Ectodermal cell (in vitro differentiated cells): ENCODE data around the gene MTA1.

Experiments used
- H3K27ac ChIP-seq: 2 replicates; pipeline ENCODE4 v1.7.0; 2013; ENCODE audit warnings: mild to moderate bottlenecking, low read depth, low read length; ENCODE audit not compliant: insufficient read depth, poor library complexity, severe bottlenecking
- H3K27me3 ChIP-seq: 2 replicates; pipeline ENCODE4 v1.7.0; 2013; ENCODE audit warnings: mild to moderate bottlenecking, low read length; ENCODE audit not compliant: insufficient read depth, control insufficient read depth, poor library complexity, severe bottlenecking
- H3K36me3 ChIP-seq: one replicate; pipeline ENCODE4 v1.7.0; 2013; ENCODE audit warnings: low read length; ENCODE audit not compliant: control insufficient read depth, insufficient read depth
- H3K4me1 ChIP-seq: one replicate; pipeline ENCODE4 v1.7.0; 2013; ENCODE audit warnings: low read length; ENCODE audit not compliant: control insufficient read depth, insufficient read depth
- H3K4me3 ChIP-seq: 2 replicates; pipeline ENCODE4 v1.7.0; 2013; ENCODE audit warnings: low read depth, low read length, control low read depth; ENCODE audit not compliant: insufficient read depth
- H3K9me3 ChIP-seq: 2 replicates; pipeline ENCODE4 v1.7.0; 2013; ENCODE audit warnings: mild to moderate bottlenecking, low read length, moderate library complexity; ENCODE audit not compliant: control insufficient read depth
- WGBS, 2 experiments: methylation state at CpG; one replicate each; pipeline ENCODE4 v1.1.7; 2013; ENCODE audit warnings: missing lambda C conversion rate in 2 of 2; 5-methylcytosine and 5-hydroxymethylcytosine counted together

MTA1 gene

DNA sequence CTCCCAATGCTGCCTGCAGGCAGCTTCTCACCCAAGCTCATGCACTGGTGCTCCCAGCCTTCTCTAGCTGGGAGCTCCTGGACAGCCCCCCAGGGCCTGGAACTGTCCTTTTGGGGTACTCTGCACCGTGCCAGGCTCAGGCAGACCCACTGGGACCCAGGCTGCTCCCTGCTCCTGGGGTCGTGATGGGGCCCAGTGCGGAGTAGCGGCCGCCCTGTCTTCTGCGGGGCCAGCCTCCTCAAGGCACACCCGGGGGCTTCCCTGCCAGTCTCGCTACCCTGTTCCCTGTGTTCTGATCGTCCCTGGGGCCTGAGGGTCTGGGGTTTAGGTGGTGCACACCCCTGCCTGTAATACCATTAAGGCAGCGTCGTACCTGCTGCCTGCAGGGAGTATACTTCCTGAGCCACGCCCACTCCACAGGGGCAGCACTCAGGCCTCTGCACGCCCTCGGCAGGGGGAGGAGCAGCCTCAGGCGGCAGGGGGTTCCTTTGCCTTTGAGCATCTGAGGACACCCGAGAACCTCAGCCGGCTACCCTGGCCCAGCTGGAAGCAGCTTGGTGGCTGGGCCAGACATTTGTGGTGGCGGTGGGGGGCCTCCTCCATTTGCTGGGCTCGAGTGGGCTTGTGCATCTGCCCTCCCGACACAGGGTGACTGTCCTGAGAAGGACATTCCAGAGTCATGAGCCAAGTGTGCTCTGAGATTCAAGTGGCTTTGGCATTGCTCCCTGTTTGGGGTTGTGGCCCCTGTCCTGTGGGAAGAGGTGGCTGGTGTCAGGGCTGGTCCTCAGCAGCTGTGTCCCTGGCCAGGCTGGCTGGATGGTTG is 45.8 kb downstream of the MTA1 start:
- H3K9me3 ChIP-seq, result no peaks in the 10 kb centered on the region
- H3K27ac ChIP-seq, result no peak overlapping the region
- H3K27me3 ChIP-seq, result no peaks in the 10 kb centered on the region
- 81 to 83% methylated on average over 20 of the region's 20 CpGs for WGBS, 2 experiments
- peaks cover 4% of the 10 kb centered on the region for H3K4me1 ChIP-seq
- peaks cover 20% of the 10 kb centered on the region for H3K36me3 ChIP-seq
- H3K4me3 ChIP-seq, result no peak overlapping the region

DNA sequence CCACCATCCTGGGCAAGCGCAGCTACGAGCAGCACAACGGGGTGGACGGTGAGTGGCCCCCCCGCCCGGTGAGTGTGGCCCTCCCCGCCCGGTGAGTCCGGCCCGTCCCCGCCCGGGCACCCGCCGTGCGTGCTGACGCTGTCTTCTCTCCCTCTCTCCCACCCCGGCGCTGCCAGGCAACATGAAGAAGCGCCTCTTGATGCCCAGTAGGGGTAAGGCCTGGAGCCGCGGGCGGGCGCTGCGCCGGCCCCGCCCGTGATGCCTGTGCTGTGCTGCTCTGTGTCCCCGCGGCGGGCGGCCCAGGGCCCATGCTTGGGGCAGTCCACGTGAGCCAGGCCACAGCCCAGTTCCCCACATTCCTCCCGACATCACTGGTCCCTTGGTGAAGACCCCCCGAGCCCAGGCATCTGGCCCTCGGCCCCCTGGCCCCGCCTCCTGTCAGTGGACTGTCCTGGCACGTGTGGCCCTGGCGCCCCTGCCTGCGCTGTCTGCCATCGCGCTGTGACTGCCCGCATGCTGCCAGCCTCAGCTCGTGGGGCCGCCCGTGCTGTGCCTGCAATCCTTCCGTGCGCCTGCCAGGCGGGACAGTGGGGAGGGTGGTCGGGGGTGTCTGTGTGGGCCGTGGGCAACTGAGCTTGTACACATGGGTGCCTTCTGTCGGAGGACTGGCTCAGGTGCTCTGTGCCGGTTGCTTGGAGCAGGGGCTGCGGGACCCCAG is 47.1 kb downstream of the MTA1 start:
- H3K4me3 ChIP-seq, result no peak overlapping the region
- 95% methylated on average over 53 of the region's 53 CpGs for WGBS, 2 experiments
- H3K9me3 ChIP-seq, result no peaks in the 10 kb centered on the region
- no peak overlapping the region for H3K27ac ChIP-seq
- H3K27me3 ChIP-seq, result no peaks in the 10 kb centered on the region
- peaks cover 15% of the 10 kb centered on the region for H3K36me3 ChIP-seq
- peaks cover 12% of the 10 kb centered on the region for H3K4me1 ChIP-seq

DNA sequence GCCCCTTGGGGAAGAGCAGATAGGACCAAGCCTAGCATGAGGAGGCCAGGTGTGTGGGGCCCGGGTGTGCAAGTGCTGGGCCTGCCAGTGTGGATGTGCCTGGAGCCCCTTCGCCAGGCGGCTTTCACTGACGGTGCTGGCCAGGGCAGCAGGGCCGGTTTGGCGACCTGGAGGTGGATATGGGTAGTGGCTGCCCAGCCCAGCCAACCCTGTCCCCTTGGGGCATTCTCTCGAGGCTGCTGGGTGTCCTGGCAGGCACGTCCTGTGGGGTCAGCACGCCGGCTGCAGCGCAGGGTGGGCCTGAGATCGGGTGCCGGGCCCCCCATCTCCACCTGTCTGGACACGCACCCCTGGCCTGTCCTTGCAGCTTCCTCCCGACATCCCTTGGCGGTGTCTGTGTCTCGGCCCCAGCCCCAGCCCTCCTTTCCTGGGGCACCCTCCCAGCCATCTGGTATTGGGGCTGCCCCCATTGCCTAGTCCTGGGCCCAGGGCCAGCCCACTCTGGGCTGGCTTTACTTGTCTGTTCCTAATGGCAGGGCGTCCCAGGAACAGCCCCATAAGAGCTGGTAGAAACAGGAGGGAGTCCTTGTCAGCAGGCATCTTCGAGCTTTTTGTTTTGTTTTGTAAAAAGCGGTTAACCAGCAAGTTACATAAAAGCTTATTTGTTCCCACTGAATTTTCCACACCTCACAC is 47.8 kb downstream of the MTA1 start:
- Histone ChIP-seq H3K9me3 (no peaks in the 10 kb centered on the region), H3K27me3 (no peaks in the 10 kb centered on the region), H3K36me3 (peaks cover 15% of the 10 kb centered on the region), H3K4me3 (no peak overlapping the region), H3K4me1 (peaks cover 12% of the 10 kb centered on the region), H3K27ac (no peak overlapping the region)
- WGBS, 2 experiments, result 95 to 96% methylated on average over 20 of the region's 20 CpGs

GRCh38 chr14:105467942-105468471 is 48.4 kb downstream of the MTA1 start:
- H3K4me1 ChIP-seq, result peaks cover 16% of the 10 kb centered on the region
- H3K27ac ChIP-seq, result no peak overlapping the region
- 95 to 96% methylated on average over 22 of the region's 22 CpGs for WGBS, 2 experiments
- no peaks in the 10 kb centered on the region for H3K9me3 ChIP-seq
- no peaks in the 10 kb centered on the region for H3K27me3 ChIP-seq
- peaks cover 13% of the 10 kb centered on the region for H3K36me3 ChIP-seq
- no peak overlapping the region for H3K4me3 ChIP-seq

- H3K9me3 ChIP-seq, result no peaks in the 10 kb centered on the region
- H3K27me3 ChIP-seq, result no peaks in the 10 kb centered on the region
- no peak overlapping the region for H3K4me3 ChIP-seq
- WGBS, 2 experiments, result 91 to 92% methylated on average over 19 of the region's 19 CpGs
- peaks cover 6% of the 10 kb centered on the region for H3K36me3 ChIP-seq
- H3K4me1 ChIP-seq, result peaks cover 19% of the 10 kb centered on the region
- H3K27ac ChIP-seq, result no peak overlapping the region
Observed at GRCh38 chr14:105468621-105469241, 49.1 kb downstream of the MTA1 start.

DNA sequence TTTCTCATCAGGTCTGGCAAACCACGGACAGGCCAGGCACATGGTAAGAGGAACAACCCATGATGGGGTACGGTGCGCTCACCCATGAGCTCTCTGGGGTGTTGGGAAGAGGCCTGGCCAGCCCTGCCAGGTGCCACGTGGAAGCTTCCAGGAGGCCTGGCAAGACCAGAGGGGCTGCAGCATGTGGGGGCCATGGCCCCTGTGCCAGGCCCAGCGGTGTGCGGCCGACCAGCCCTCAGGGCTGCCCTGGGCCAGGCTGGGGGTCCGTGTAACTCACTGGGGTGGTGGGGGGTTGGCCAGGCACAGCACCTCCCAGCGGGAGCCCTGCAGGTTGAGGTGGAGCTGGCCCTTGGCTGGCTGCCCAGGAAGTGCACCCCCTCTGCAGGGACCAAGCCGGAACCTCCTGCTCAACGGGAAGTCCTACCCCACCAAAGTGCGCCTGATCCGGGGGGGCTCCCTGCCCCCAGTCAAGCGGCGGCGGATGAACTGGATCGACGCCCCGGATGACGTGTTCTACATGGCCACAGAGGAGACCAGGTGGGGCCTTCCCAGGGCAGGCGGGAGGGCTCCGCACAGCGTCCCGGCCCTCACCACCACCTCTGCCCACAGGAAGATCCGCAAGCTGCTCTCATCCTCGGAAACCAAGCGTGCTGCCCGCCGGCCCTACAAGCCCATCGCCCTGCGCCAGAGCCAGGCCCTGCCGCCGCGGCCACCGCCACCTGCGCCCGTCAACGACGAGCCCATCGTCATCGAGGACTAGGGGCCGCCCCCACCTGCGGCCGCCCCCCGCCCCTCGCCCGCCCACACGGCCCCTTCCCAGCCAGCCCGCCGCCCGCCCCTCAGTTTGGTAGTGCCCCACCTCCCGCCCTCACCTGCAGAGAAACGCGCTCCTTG is 50.1 kb downstream of the MTA1 start:
- H3K27me3 ChIP-seq, result peaks cover under 1% of the 10 kb centered on the region
- H3K36me3 ChIP-seq, result peaks cover 3% of the 10 kb centered on the region
- WGBS, 2 experiments, result 93 to 94% methylated on average over 54 of the region's 54 CpGs
- no peak overlapping the region for H3K4me3 ChIP-seq
- peaks cover 21% of the 10 kb centered on the region for H3K4me1 ChIP-seq
- no peak overlapping the region for H3K27ac ChIP-seq
- no peaks in the 10 kb centered on the region for H3K9me3 ChIP-seq

GRCh38 chr14:105470350-105471296 is 51.0 kb downstream of the MTA1 start:
- Histone ChIP-seq H3K9me3 (no peaks in the 10 kb centered on the region), H3K4me3 (no peak overlapping the region), H3K36me3 (peaks cover 3% of the 10 kb centered on the region), H3K4me1 (peaks cover 25% of the 10 kb centered on the region), H3K27ac (peak overlapping the region; percentile 19), H3K27me3 (peaks cover 10% of the 10 kb centered on the region)
- WGBS, 2 experiments, result 84% methylated on average over 27 to 32 of the region's 34 CpGs

DNA sequence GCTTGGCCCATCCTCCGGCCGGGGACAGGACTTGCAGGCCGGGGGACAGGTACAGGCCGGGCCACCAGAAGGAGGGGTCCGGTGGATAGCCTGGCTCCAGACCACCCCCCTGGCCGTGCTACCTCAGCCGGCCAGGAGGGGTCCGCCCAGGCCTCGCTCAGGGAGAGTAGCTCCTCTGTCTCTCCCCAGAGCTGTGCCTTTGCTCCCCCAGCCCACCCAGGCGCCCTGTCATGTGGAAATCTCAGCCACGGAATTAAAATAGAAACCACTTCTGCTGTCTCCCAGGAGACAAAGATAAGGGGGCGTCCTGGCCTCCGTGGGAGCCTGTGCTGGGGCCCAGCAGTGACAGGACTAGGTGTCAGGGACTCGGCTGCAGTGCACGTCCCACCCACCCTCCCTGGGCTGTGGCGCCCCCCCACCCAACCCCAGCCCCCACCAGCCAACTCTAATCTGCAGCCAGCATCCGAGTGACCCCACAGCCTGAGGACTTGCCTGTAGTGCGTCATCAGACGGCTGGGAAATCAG is 51.7 kb downstream of the MTA1 start:
- Histone ChIP-seq H3K27ac (peak overlapping the region; percentile 19), H3K36me3 (peaks cover 2% of the 10 kb centered on the region), H3K4me1 (peaks cover 29% of the 10 kb centered on the region), H3K27me3 (peaks cover 17% of the 10 kb centered on the region), H3K9me3 (no peaks in the 10 kb centered on the region), H3K4me3 (no peak overlapping the region)
- 66 to 69% methylated on average over 16 to 18 of the region's 19 CpGs for WGBS, 2 experiments
